Stimulated activated CD8-positive, alpha-beta memory T cell treated with anti-CD3 and anti-CD28 coated beads, Interleukin-12 subunit alpha, Interleukin-12 subunit beta, amount 100 ng/mL, for 4 hours (primary cell): Measurements from ENCODE around the gene ZNF280D.
A peak's percentile ranks its signal among the peaks of the same experiment; 100 is the strongest.
"Not testable (repeated sequence)": the region's sequence is repeated elsewhere in the genome, so short reads cannot be mapped to it uniquely, and the experiment has no call there.

Experiments used
- DNase-seq: peaks from one replicate; pipeline ENCODE4 v3.0.0-alpha.2; 2020; ENCODE audit warnings: low read depth

ZNF280D gene, protein sequence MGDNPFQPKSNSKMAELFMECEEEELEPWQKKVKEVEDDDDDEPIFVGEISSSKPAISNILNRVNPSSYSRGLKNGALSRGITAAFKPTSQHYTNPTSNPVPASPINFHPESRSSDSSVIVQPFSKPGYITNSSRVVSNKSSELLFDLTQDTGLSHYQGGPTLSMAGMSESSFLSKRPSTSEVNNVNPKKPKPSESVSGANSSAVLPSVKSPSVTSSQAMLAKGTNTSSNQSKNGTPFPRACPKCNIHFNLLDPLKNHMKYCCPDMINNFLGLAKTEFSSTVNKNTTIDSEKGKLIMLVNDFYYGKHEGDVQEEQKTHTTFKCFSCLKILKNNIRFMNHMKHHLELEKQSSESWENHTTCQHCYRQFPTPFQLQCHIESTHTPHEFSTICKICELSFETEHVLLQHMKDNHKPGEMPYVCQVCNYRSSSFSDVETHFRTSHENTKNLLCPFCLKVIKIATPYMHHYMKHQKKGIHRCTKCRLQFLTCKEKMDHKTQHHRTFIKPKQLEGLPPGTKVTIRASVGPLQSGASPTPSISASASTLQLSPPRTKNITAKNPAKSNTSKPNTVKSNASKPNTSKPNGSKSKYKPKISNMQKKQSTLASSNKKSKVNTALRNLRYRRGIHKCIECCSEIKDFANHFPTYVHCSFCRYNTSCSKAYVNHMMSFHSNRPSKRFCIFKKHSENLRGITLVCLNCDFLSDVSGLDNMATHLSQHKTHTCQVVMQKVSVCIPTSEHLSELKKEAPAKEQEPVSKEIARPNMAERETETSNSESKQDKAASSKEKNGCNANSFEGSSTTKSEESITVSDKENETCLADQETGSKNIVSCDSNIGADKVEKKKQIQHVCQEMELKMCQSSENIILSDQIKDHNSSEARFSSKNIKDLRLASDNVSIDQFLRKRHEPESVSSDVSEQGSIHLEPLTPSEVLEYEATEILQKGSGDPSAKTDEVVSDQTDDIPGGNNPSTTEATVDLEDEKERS

DNA sequence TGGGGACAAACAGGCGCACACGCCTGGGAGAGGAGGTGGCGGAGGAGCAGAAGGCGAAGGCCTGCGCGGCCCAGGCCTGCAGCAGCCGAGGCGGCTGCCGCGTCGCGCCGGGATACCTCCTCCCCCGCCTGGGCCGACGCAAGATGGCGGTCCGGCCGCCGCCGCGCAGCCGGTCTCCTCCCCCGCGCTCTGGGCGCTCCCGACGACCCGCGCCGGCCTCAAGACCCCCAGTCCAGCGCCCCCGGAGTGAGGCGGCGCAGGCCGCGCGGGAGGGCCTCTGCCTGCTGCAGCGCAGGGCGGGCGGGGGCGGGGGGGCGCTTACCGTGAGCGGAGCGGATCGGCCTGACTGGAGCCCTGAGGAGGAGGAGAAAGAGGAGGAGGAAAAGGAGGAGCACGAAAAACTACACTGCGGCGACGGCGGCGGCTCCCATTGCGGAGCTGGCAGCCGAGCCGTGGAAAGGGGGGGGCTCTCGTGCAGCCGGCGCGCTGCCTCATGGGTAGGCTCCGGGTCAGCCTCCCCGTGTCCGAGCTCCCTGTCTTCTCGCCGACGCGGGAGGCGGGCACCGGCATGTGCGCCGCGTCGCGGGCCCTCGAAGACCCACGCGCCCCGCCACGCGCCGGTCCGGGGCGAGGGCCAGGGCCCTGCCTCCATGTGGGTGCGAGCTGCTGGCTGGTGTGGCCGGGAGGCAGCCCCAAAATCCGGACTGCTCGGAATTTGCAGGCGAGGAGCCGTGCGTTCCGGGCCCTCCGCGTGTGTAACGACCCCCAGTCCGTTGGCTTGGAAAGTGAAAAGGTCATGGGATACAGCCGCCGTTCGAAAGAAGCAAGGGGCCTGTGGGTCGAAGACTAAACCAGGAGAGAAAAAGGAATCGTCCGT, at the start of gene ZNF280D:
TSS of gene ZNF280D (minus strand) at position 374 of the 877 bp plus-strand sequence. CDS start 26,400 bp downstream, outside the sequence.
- DNase-seq, result peak; percentile 65

DNA sequence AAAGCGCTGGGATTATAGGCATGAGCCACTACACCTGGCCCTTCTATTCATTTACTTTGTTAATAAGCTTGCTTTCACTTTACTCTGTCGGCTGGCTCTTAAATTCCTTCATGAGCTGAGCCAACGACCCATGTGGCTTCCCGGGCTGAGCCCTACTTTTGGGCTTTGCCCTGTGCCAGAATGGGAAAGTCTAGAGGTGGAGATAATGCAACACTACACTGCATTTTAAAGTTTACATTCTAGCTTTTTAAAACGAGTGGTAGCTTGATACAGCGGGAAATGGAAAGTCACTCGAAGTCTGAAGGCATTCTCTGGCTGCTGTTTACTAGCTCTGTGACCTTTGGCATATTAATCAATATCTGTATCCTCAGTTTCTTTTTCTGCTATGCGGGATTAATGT, 49.0 kb upstream of the ZNF280D start:
- DNase-seq, result no peak

DNA sequence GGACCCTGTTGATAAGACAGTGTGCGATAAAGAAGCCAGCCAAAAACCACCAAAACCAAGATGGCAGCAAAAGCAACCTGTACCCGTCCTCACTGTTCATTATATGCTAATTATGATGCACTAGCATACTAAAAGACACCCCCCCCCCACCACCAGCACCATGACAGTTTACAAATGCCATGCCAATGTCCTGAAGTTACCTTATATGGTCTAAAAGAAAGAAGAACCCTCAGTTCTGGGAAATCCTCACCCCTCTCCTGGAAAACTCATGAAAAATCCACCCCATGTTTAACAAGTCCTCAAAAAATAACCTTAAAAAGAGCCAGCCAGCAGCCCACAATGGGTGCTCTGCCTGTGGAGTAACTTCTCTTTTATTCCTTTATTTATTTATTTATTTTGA, 48.4 kb upstream of the ZNF280D start:
- DNase-seq, result no peak

DNA sequence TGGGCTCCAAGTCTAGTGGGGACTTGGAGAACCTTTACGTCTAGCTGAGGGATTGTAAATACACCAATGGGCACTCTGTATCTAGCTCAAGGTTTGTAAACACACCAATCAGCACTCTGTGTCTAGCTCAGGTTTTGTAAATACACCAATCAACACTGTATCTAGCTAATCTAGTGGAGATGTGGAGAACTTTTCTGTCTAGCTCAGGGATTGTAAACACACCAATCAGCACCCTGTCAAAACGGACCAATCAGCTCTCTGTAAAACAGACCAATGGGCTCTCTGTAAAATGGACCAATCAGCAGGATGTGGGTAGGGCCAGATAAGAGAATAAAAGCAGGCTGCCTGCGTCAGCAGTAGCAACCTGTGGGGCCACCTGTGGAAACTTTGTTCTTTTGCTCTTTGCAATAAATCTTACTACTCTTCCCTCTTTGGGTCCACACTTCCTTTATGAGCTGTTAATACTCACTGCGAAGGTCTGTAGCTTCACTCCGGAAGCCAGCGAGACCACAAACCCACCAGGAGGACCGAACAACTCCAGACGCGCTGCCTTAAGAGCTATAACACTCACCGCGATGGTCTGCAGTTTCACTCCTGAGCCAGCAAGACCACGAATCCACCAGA, 46.9 kb upstream of the ZNF280D start:
- not testable (repeated sequence) for DNase-seq

- DNase-seq, result not testable (repeated sequence)
Measured at GRCh38 chr15:56779449-56779848, 46.1 kb upstream of the ZNF280D start.

GRCh38 chr15:56778761-56779160, 45.5 kb upstream of the ZNF280D start:
- no peak for DNase-seq

GRCh38 chr15:56776839-56777238, 43.5 kb upstream of the ZNF280D start:
- no peak for DNase-seq

GRCh38 chr15:56775641-56776040, 42.3 kb upstream of the ZNF280D start:
- no peak for DNase-seq

DNA sequence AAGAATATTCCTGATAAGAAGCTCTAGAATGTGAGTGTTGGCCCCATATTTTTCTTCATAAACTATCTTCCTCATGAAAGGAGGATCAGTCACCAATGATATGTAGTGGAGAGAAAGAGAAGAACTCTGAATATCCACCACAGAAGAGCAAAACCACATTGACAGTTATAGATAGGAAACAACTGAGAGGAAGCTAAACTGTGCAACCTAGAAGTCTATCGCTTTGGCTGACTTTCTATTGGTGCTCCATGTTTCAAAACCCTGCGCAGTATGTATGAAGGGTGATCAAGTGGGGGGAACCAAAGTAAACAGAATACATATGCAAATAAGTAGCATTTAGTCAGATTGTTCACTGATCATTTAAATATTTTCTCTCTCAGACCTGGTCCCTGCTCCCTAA, 41.0 kb upstream of the ZNF280D start:
- no peak for DNase-seq

GRCh38 chr15:56772868-56773639, 39.7 kb upstream of the ZNF280D start:
- DNase-seq, result no peak

GRCh38 chr15:56770173-56770572, 36.9 kb upstream of the ZNF280D start:
- DNase-seq, result no peak

DNA sequence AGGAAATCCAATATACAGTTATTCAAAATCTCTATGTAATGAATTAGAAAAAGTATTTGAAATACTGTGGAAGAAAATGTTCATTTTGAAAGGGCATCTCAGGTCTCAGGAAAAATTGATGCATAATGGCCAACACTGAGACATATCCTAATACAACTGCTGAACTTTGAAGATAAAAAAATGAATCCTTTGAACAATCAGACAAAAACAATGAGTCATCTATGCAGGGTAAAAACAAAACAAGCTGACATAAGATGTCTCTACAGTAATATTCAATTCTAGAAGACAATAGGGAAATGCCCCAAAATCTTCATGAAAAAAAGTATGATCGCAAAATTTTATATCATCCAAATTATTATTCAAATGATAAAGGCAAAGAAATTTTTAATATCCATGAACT, 34.0 kb upstream of the ZNF280D start:
- no peak for DNase-seq

DNA sequence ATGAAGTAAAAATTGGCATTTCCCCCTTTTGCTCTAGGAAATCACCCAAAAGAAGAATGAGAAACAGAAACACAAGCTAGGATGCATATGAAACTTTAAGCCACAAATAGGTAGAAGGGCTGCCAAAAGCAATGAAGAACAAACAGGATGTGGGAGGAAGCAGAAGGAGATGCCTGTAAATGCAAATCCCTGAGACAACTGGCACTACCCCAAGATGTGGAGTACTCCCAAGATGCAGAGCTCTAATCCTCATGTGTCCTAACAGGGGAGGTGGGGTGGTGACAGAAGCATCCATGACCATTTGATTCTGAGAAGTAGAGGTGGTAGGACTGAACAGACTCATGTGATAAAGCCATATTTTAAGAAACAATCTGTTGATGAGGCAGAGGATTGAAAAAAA, 31.9 kb upstream of the ZNF280D start:
- no peak for DNase-seq

- DNase-seq, result no peak
Measured at GRCh38 chr15:56763141-56763895, 30.0 kb upstream of the ZNF280D start.

DNA sequence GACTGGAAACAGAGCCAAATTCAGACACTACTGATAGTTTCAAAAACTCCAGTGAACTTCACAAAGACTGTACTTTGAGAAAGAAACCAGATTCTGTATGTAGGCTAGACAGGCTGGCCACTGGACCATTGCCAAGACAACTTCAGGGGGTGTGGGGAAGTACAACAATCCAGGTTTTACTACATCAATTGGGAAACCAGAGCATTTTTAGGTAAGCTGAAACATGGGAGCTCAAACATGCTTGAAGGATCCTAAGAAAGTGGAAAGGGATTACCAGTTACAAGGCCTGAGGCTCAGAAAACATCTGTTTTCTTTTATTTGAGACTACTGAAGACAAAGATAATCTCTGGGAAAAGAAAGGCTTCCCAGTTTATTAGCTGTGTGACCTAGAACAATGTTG, 26.9 kb upstream of the ZNF280D start:
- no peak for DNase-seq

DNA sequence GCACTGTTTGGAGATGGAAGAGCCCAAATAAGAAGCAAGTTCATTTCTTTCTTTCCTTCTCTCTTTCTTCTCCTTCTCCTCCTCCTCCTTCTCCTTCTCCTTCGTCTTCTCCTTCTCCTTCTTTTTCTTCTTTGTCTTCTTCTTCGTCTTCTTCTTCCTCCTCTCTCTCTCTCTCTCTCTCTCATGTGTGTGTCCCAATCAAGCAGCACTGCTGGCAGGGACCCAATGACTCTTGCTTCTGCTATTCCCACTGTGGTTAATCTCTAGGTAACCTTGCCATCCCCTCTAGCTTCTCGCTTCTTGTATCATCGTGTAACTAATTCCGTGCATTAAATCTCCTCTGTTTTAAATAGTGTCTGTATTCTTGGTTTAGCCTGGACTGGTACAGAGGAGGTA, 26.1 kb upstream of the ZNF280D start:
- DNase-seq, result no peak

DNA sequence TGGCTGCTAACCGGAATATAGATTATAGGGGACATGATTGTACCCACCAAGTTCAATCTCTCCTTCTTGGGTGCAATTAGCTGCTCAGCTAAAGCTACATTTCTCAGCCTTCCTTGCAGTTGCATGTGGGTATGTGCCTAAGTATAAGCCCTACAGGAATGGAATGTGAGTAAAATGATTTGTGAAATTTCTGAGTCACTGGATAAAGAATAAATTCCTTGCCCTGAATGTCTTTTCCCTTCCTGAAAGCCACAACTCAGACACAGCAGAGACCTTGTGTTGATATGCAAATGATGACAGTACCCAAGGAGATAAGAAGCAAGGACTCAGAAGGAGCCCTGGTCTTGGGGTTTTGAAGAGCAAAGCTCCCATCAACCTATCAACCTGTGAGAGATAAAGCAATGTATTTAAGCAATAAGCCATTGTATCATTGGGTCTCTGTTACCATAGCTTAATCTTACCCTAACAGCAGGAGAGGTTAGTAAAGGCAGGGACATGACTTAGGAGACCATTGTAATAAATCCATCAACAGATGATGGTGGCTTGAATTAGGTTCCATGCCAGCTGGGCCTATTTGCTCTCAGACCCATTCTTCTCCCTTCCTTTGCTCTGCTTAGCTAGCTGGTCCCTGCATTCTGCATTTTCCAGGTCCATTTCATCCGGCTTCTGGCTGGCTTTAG, 25.6 kb upstream of the ZNF280D start:
- no peak for DNase-seq

GRCh38 chr15:56757875-56758274, 24.6 kb upstream of the ZNF280D start:
- DNase-seq, result no peak

DNA sequence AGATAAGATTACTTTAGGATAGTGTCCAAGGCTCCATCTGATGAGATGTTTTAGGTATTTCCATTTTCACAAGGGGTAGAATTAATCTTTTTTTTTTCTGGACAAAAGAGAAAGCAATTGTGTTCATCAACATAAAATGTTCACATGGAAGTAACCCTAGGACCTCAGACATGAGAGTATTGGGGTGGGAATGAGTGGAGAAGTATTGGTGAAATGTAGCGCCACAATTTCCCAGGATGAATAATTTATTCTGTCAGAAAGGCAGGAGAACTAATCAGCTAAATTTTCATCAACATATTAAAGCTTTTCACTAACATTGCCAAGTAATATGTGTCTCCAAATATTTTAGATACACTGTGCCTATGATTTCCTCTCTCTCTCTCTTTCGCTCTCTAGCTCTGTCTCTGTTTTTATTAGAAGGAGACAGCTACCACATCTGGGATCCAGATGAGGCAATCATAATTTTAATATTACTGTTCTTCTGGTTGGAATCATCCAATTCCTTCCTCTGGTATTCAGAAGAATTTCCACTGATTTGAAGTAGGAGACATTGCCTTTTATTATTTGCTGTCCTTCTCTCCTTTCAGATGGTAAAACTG, 21.6 kb upstream of the ZNF280D start:
- DNase-seq, result no peak
